Liver (tissue), 3 donors: ENCODE results near the gene PRICKLE1.

ENCODE experiments used
- ATF3 ChIP-seq: IDR thresholded peaks from 2 replicates; pipeline ENCODE4 v1.6.1; 2016; ENCODE audit warnings: antibody characterized with exemption
- CTCF ChIP-seq: fragments of 150-350 bp; IDR thresholded peaks from 2 replicates; pipeline ENCODE4 v1.5.1; 2017; ENCODE audit warnings: improper control_type of control experiment, low read depth, low read length; ENCODE audit not compliant: missing input control
- EGR1 ChIP-seq, 2 donors: IDR thresholded peaks; 2 replicates each; pipeline ENCODE4 v1.6.1; 2016 to 2018; ENCODE audit warnings: antibody characterized with exemption in 2 of 2, low read depth in 2 of 2
- FOXA2 ChIP-seq: IDR thresholded peaks from 2 replicates; pipeline ENCODE4 v1.6.1; 2016; ENCODE audit warnings: antibody characterized with exemption
- GABPA ChIP-seq, 2 donors: IDR thresholded peaks in 1 of 2; conservative IDR thresholded peaks in 1 of 2; 2 replicates each; pipeline ENCODE4 v1.6.1; 2016; ENCODE audit warnings: antibody characterized with exemption in 2 of 2, mild to moderate bottlenecking in 1 of 2, moderate library complexity in 1 of 2
- JUND ChIP-seq, 2 donors: IDR thresholded peaks; 2 replicates each; pipeline ENCODE4 v1.6.1; 2016; ENCODE audit warnings: antibody characterized with exemption in 2 of 2
- MAX ChIP-seq: IDR thresholded peaks from 2 replicates; pipeline ENCODE4 v1.6.1; 2016; ENCODE audit warnings: antibody characterized with exemption
- RAD21 ChIP-seq, 2 donors: IDR thresholded peaks; 2 replicates each; pipeline ENCODE4 v1.6.1; 2016; ENCODE audit warnings: antibody characterized with exemption in 2 of 2, mild to moderate bottlenecking in 2 of 2
- REST ChIP-seq: IDR thresholded peaks from 2 replicates; pipeline ENCODE4 v1.6.1; 2016; ENCODE audit warnings: antibody characterized with exemption, mild to moderate bottlenecking
- RXRA ChIP-seq, 2 donors: IDR thresholded peaks; 2 replicates each; pipeline ENCODE4 v1.6.1; 2017 to 2018; ENCODE audit warnings: antibody characterized with exemption in 2 of 2, mild to moderate bottlenecking in 1 of 2
- SP1 ChIP-seq: IDR thresholded peaks from 2 replicates; pipeline ENCODE4 v1.6.1; 2018; ENCODE audit warnings: antibody characterized with exemption, mild to moderate bottlenecking
- TAF1 ChIP-seq: conservative IDR thresholded peaks from 2 replicates; pipeline ENCODE4 v1.6.1; 2016; ENCODE audit warnings: antibody characterized with exemption, mild to moderate bottlenecking
- YY1 ChIP-seq: IDR thresholded peaks from 2 replicates; pipeline ENCODE4 v1.6.1; 2016; ENCODE audit warnings: antibody characterized with exemption, mild to moderate bottlenecking
- TF ChIP-seq, protein P1 (sequence below): IDR thresholded peaks from 2 replicates; pipeline ENCODE4 v1.6.1; 2016; ENCODE audit warnings: antibody characterized with exemption
- donor health status: healthy.
- donor health status: healthy.

DNA sequence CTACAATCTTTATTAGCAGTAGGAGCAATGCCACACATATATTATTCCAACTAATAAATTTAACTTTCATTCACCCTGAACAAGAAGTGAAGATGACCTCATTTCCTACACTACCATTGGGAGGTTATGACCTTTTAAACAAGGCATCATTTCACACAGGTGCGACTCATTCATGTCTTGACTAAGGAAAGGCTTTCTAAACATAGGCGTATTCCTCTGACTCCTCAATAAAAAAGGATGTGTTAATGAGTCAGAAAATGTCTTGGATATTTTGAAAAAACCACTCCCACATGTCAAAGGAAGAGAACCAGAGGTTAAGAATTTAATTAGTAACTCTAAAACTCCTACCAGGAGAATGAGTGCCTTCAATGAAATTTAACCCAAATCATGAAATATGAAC is 115.2 kb downstream of the PRICKLE1 start:
- TF ChIP-seq CTCF, result no peak
- TF ChIP-seq RAD21 (IDR thresholded peaks at IDR 0.05), result no peak
- no peak for TF ChIP-seq YY1
- no peak for TF ChIP-seq JUND (IDR thresholded peaks at IDR 0.05)
- no peak for TF ChIP-seq EGR1 (IDR thresholded peaks at IDR 0.05; ENCODE audit: low read depth in 2 of 2)
- TF ChIP-seq REST, result no peak
- no peak for TF ChIP-seq TAF1
- no peak for TF ChIP-seq GABPA (IDR thresholded peaks at IDR 0.05 in 1 of 2, conservative IDR thresholded peaks at IDR 0.05 in 1 of 2)
- no peak for TF ChIP-seq SP1
- no peak for TF ChIP-seq ATF3
- no peak for TF ChIP-seq FOXA2
- TF ChIP-seq RXRA (IDR thresholded peaks at IDR 0.05), result no peak
- TF ChIP-seq MAX, result no peak
- TF ChIP-seq, protein P1, sequence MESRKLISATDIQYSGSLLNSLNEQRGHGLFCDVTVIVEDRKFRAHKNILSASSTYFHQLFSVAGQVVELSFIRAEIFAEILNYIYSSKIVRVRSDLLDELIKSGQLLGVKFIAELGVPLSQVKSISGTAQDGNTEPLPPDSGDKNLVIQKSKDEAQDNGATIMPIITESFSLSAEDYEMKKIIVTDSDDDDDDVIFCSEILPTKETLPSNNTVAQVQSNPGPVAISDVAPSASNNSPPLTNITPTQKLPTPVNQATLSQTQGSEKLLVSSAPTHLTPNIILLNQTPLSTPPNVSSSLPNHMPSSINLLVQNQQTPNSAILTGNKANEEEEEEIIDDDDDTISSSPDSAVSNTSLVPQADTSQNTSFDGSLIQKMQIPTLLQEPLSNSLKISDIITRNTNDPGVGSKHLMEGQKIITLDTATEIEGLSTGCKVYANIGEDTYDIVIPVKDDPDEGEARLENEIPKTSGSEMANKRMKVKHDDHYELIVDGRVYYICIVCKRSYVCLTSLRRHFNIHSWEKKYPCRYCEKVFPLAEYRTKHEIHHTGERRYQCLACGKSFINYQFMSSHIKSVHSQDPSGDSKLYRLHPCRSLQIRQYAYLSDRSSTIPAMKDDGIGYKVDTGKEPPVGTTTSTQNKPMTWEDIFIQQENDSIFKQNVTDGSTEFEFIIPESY, result no peak
